HepG2 (cell line): ENCODE measurements around the gene MYO18A. TPM values are rescaled to one million over a fixed set of nuclear protein-coding genes. Genes with fewer than 3 reads are reported as not detected.

Source experiments
- ATAC-seq: fragments of 200-7000 bp; cut with Tn5 transposase; 3 replicates; pipeline ENCODE4 v1.9.1; 2020; ENCODE audit warnings: mild to moderate bottlenecking, moderate library complexity
- BruUV-seq: library from RNA; stranded (reverse); fragments of 400-500 nt; replicated peaks from 2 replicates; lab custom pipeline; 2021; lab: Mats Ljungman, UMichigan
- CTCF ChIA-PET: fragments of 300-600 bp; formaldehyde crosslinking; extraction: SDS; loops from one replicate; lab custom pipeline; 2021; ENCODE audit warnings: low total read pairs, inconsistent platforms, low intra/inter-chr PET ratio; lab: Yijun Ruan, JAX
- POLR2A ChIA-PET: fragments of 350-600 bp; sonication (Branson Sonifier 250); formaldehyde crosslinking; loops from one replicate; lab custom pipeline; 2020; ENCODE audit warnings: antibody characterized with exemption, inconsistent platforms; lab: Yijun Ruan, JAX
- DNase-seq: peaks from one replicate; pipeline ENCODE4 v3.0.0-alpha.2; 2015; ENCODE audit warnings: low spot score
- FAIRE-seq: peaks from 3 replicates; lab custom pipeline; 2011; peaks lifted over from hg19 to GRCh38; lab: Jason Lieb, UNC
- H2AFZ ChIP-seq: one replicate; pipeline ENCODE4 v1.6.1; 2011; ENCODE audit warnings: low read length, inconsistent platforms
- H3K27ac ChIP-seq: fragments of 300-600 bp; 3 replicates; pipeline ENCODE4 v1.8.0; 2011; ENCODE audit warnings: mixed run types, mild to moderate bottlenecking, mixed read lengths, low read length, inconsistent platforms; ENCODE audit not compliant: insufficient read depth; ENCODE audit errors: extremely low read length
- H3K27me3 ChIP-seq, 2 experiments: fragments of 200-600 bp in 1 of 2; 2 replicates in 1 of 2; 3 replicates in 1 of 2; pipeline versions ENCODE4 v1.6.0 to v1.8.0; 2011; ENCODE audit warnings: low read length in 2 of 2, mild to moderate bottlenecking in 2 of 2, moderate library complexity in 2 of 2, inconsistent platforms in 1 of 2; ENCODE audit not compliant: insufficient read depth in 2 of 2, control insufficient read depth in 1 of 2
- H3K36me3 ChIP-seq, 2 experiments: fragments of 200-600 bp in 1 of 2; replicated peaks in 1 of 2; 2 replicates in 1 of 2; 3 replicates in 1 of 2; pipeline versions ENCODE4 v1.5.1 to v1.8.0; 2011; ENCODE audit warnings: low read length in 2 of 2, inconsistent platforms in 1 of 2; ENCODE audit not compliant: insufficient read depth in 2 of 2, control insufficient read depth in 1 of 2
- H3K4me1 ChIP-seq: 2 replicates; pipeline ENCODE4 v1.5.1; 2012; ENCODE audit warnings: low read length, inconsistent platforms; ENCODE audit not compliant: insufficient read depth
- H3K4me2 ChIP-seq: 2 replicates; pipeline ENCODE4 v1.6.0; 2011; ENCODE audit warnings: low read depth, low read length, inconsistent platforms
- H3K4me3 ChIP-seq, 3 experiments: fragments of 200-600 bp in 1 of 3; sonication (generic), shearing (Covaris generic) in 1 of 3; replicated peaks in 1 of 3; 2 replicates each; pipeline ENCODE4 v1.5.1; 2011 to 2016; ENCODE audit warnings: low read length in 3 of 3, inconsistent platforms in 2 of 3, low read depth in 2 of 3, mild to moderate bottlenecking in 2 of 3, control low read depth in 1 of 3, mixed read lengths in 1 of 3; ENCODE audit not compliant: insufficient read depth in 1 of 3
- H3K79me2 ChIP-seq: one replicate; pipeline ENCODE4 v1.6.1; 2011; ENCODE audit warnings: low read length, inconsistent platforms; ENCODE audit not compliant: insufficient read depth
- H3K9ac ChIP-seq: 2 replicates; pipeline ENCODE4 v1.6.0; 2011; ENCODE audit warnings: mild to moderate bottlenecking, low read depth, low read length, inconsistent platforms; ENCODE audit not compliant: insufficient read depth
- H3K9me3 ChIP-seq: 2 replicates; pipeline ENCODE4 v1.5.1; 2012; ENCODE audit warnings: mild to moderate bottlenecking, low read length
- H4K20me1 ChIP-seq: 2 replicates; pipeline ENCODE4 v1.6.0; 2011; ENCODE audit warnings: inconsistent platforms, mild to moderate bottlenecking, low read length, moderate library complexity; ENCODE audit not compliant: insufficient read depth
- RXRB ChIP-seq: IDR thresholded peaks from 2 replicates; pipeline ENCODE4 v1.6.1; 2016; ENCODE audit warnings: borderline replicate concordance, missing genetic modification reagents, missing compliant biosample characterization
- TBX3 ChIP-seq: fragments of 450-650 bp; IDR thresholded peaks from 2 replicates; pipeline ENCODE4 v1.6.1; 2017; ENCODE audit warnings: antibody characterized with exemption, mild to moderate bottlenecking, inconsistent platforms, borderline replicate concordance
- ZMYM3 ChIP-seq: sonication (generic); formaldehyde crosslinking; IDR thresholded peaks from 2 replicates; pipeline ENCODE4 v1.5.1; 2020; ENCODE audit warnings: mild to moderate bottlenecking, missing genetic modification reagents
- ZNF292 ChIP-seq: sonication (generic); formaldehyde crosslinking; IDR thresholded peaks from 2 replicates; pipeline ENCODE4 v1.8.1; 2022; ENCODE audit warnings: mild to moderate bottlenecking, low read depth, missing genetic modification reagents, borderline replicate concordance
- ZNF556 ChIP-seq: sonication (generic); formaldehyde crosslinking; IDR thresholded peaks from 2 replicates; pipeline ENCODE4 v1.4.0; 2020; ENCODE audit warnings: mild to moderate bottlenecking, missing genetic modification reagents, borderline replicate concordance
- ZNF737 ChIP-seq: sonication (generic); formaldehyde crosslinking; IDR thresholded peaks from 2 replicates; pipeline ENCODE4 v1.5.0; 2020; ENCODE audit warnings: missing genetic modification reagents, mild to moderate bottlenecking, borderline replicate concordance
- ZNF781 ChIP-seq: sonication (generic); formaldehyde crosslinking; IDR thresholded peaks from 2 replicates; pipeline ENCODE4 v1.5.1; 2020; ENCODE audit warnings: borderline replicate concordance, mild to moderate bottlenecking, missing genetic modification reagents; ENCODE audit errors: not compliant biosample characterization
- WGBS: methylation state at CpG from one replicate; pipeline ENCODE4 v1.1.6; 2017; ENCODE audit warnings: low lambda C conversion rate; 5-methylcytosine and 5-hydroxymethylcytosine counted together
- in situ Hi-C: cut with HindIII; loops from 2 replicates; pipeline ENCODE4 v1.10.0; 2017; ENCODE audit warnings: low pct_unique_long_range_greater_than_20kb; ENCODE audit not compliant: extremely low pct_ligation_motif_present
- intact Hi-C: fragments of 100-400 bp; cut with micrococcal nuclease; formaldehyde crosslinking; loops from one replicate; pipeline ENCODE4 v1.10.0; 2022; ENCODE audit not compliant: unreplicated experiment
- polyA plus RNA-seq, 8 experiments: library from polyadenylated mRNA; depleted of rRNA in 3 of 8; stranded (reverse) in 7 of 8; unstranded in 1 of 8; fragments of >200 nt; fragmentation: Illumina TruSeq in 4 of 8; extraction: Trizol in 4 of 8; gene quantifications; 2 replicates each; pipeline versions ENCODE4 v1.2.1 to v1.2.3, GENCODE V29; 2011 to 2016; ENCODE audit warnings: low read depth in 4 of 8, missing spikeins in 1 of 8, mixed read lengths in 1 of 8; ENCODE audit not compliant: insufficient read depth in 1 of 8
- total RNA-seq, 5 experiments: library from RNA; depleted of rRNA; stranded (reverse); fragments of >200 nt; fragmentation: Illumina TruSeq; extraction: Trizol; gene quantifications; 2 replicates each; pipeline ENCODE4 v1.2.3, GENCODE V29; 2016; ENCODE audit warnings: low read depth in 1 of 5
- TF ChIP-seq, protein P1 (sequence below): IDR thresholded peaks from 2 replicates; pipeline ENCODE4 v1.6.1; 2016; ENCODE audit warnings: low read depth

The MYO18A gene
- total and polyA plus RNA-seq, 2 of the 13 experiments (the other 11 are each of a cell fraction or from before 2014, with no cell fraction given), result 16.8 to 24.8 TPM

DNA sequence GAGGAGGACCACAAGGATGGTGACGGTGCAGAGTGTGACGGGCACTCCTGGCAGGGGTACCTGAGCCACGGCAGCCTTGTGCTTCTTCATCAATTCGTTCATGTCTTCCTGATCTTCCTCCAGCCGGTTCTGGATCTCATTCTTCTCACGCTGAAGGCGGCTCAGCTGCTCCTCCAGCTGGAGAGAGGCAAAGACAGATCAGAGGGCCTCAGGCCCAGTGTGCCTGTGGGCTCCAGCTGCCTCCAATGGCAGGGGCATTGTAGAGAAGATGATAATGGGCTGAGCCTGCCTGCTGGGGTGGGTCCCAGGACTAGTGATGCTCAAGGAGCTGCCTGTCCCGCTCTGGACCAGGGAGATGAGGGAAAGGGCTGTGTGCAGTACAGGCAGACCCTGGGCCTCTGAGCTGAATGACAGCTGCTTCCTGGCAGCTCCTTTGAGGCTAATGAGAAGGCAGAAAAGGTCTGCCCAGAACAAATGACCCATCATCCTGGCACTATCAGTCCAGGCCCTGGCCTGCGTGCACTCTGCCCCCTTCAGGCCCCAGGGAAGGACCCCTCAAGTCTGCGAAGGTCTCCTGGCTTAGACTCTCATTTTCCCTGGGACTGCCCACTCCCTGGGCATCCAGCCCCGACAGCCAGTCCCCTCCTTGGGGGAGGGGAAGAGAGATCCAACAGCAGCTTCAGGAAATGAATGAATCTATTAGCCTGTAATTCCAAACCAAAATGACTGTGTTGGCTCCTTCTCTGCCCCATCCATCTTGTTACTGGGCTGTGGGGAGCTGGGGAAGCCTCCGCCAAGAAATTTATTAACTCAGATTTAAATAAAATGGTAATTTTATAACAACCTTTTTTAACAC is 89.2 kb downstream of the MYO18A start:
- no peaks in the 10 kb centered on the region for H3K4me1 ChIP-seq
- in situ Hi-C loops, result no loop called here
- CTCF ChIA-PET, result no interaction called here
- no peaks in the 10 kb centered on the region for H4K20me1 ChIP-seq
- DNase-seq, result no peak
- H3K27me3 ChIP-seq, result no peaks in the 10 kb centered on the region
- no peak for TF ChIP-seq ZNF292
- TF ChIP-seq ZNF556 (CRISPR knock-in tag), result no peak
- TF ChIP-seq ZMYM3 (CRISPR knock-in tag), result no peak
- TF ChIP-seq, protein P1, sequence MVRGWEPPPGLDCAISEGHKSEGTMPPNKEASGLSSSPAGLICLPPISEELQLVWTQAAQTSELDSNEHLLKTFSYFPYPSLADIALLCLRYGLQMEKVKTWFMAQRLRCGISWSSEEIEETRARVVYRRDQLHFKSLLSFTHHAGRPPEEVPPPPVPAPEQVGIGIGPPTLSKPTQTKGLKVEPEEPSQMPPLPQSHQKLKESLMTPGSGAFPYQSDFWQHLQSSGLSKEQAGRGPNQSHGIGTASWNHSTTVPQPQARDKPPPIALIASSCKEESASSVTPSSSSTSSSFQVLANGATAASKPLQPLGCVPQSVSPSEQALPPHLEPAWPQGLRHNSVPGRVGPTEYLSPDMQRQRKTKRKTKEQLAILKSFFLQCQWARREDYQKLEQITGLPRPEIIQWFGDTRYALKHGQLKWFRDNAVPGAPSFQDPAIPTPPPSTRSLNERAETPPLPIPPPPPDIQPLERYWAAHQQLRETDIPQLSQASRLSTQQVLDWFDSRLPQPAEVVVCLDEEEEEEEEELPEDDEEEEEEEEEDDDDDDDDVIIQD (CRISPR knock-in tag), result no peak
- TF ChIP-seq ZNF781 (CRISPR knock-in tag), result no peak
- TF ChIP-seq TBX3, result no peak
- no peak for TF ChIP-seq ZNF737 (CRISPR knock-in tag)
- no peak for TF ChIP-seq RXRB
- WGBS, result 97% methylated on average over 11 of the region's 12 CpGs
- POLR2A ChIA-PET, result no interaction called here
- peaks cover 44 to 78% of the 10 kb centered on the region in 2 experiments for H3K36me3 ChIP-seq
- H3K4me3 ChIP-seq, result no peak overlapping the region
- H3K4me2 ChIP-seq, result no peak overlapping the region
- no peak overlapping the region for H3K9ac ChIP-seq
- H3K9me3 ChIP-seq, result no peaks in the 10 kb centered on the region
- BruUV-seq, result no TSS peak
- no peaks in the 10 kb centered on the region for H3K79me2 ChIP-seq
- H3K27ac ChIP-seq, result no peak overlapping the region
- H2AFZ ChIP-seq, result no peak overlapping the region
- no peak for ATAC-seq
- FAIRE-seq, result no peak
- intact Hi-C loops, result no loop called here
